ENCODE measurements around the gene CXXC5.

The CXXC5 gene

GRCh38 chr5:139650689-139651042, 2.5 kb downstream of the CXXC5 start:
- no peak overlapping the region for H3K27ac ChIP-seq
- TF ChIP-seq ZFX (IDR thresholded peaks at IDR 0.05; ENCODE audit: borderline replicate concordance): no peak

- H3K27ac ChIP-seq: no peak overlapping the region
- no peak for TF ChIP-seq CTCF (IDR thresholded peaks at IDR 0.05)
- TF ChIP-seq ZFX (IDR thresholded peaks at IDR 0.05; ENCODE audit: borderline replicate concordance): no peak
These were observed 3.1 kb downstream of the CXXC5 start for GRCh38 chr5:139651043-139651834.

GRCh38 chr5:139651853-139652787, 4.0 kb downstream of the CXXC5 start:
- TF ChIP-seq CTCF (IDR thresholded peaks at IDR 0.05) (no peak), ZFX (IDR thresholded peaks at IDR 0.05; ENCODE audit: borderline replicate concordance) (no peak)
- H3K27ac ChIP-seq: no peak overlapping the region

- TF ChIP-seq ZFX (IDR thresholded peaks at IDR 0.05; ENCODE audit: borderline replicate concordance) (no peak), CTCF (IDR thresholded peaks at IDR 0.05) (no peak)
- no peak overlapping the region for H3K27ac ChIP-seq
These were observed 4.7 kb downstream of the CXXC5 start for GRCh38 chr5:139652788-139653241.

- no peak for TF ChIP-seq CTCF (IDR thresholded peaks at IDR 0.05)
- TF ChIP-seq ZFX (IDR thresholded peaks at IDR 0.05; ENCODE audit: borderline replicate concordance): no peak
- no peak overlapping the region for H3K27ac ChIP-seq
These were observed 5.5 kb downstream of the CXXC5 start for GRCh38 chr5:139653616-139654015.

GRCh38 chr5:139654464-139654863, 6.3 kb downstream of the CXXC5 start:
- TF ChIP-seq CTCF (IDR thresholded peaks at IDR 0.05) (no peak), ZFX (IDR thresholded peaks at IDR 0.05; ENCODE audit: borderline replicate concordance) (no peak)
- H3K27ac ChIP-seq: no peak overlapping the region

GRCh38 chr5:139654871-139655491, 6.8 kb downstream of the CXXC5 start:
- TF ChIP-seq CTCF (IDR thresholded peaks at IDR 0.05) (no peak), ZFX (IDR thresholded peaks at IDR 0.05; ENCODE audit: borderline replicate concordance) (no peak)
- no peak overlapping the region for H3K27ac ChIP-seq
